ENCODE data around the gene ASXL2.
"Not testable (repeated sequence)": the region's sequence is repeated elsewhere in the genome, so short reads cannot be mapped to it uniquely, and the experiment has no call there.

Gene ASXL2

GRCh38 chr2:25833566-25833965, 44.7 kb downstream of the ASXL2 start:
- DNase-seq (ENCODE audit: low read depth in 3 of 3) = no peak

- DNase-seq (ENCODE audit: low read depth in 3 of 3) = no peak
Measured at GRCh38 chr2:25832897-25833296, 45.4 kb downstream of the ASXL2 start.

- no peak for DNase-seq (ENCODE audit: low read depth in 3 of 3)
Measured at GRCh38 chr2:25831746-25832449, 46.4 kb downstream of the ASXL2 start.

- no peak for DNase-seq (ENCODE audit: low read depth in 3 of 3)
Measured at GRCh38 chr2:25829828-25830227, 48.5 kb downstream of the ASXL2 start.

GRCh38 chr2:25829377-25829704, 48.9 kb downstream of the ASXL2 start:
- DNase-seq (ENCODE audit: low read depth in 3 of 3) = no peak

GRCh38 chr2:25828532-25829376, 49.5 kb downstream of the ASXL2 start:
- DNase-seq (ENCODE audit: low read depth in 3 of 3) = not testable (repeated sequence)

GRCh38 chr2:25825238-25825637, 53.0 kb downstream of the ASXL2 start:
- DNase-seq (ENCODE audit: low read depth in 3 of 3) = peak in 2 of 3 donors; percentile 42 to 47

- DNase-seq (ENCODE audit: low read depth in 3 of 3) = no peak
Measured at GRCh38 chr2:25824718-25825117, 53.6 kb downstream of the ASXL2 start.

GRCh38 chr2:25824216-25824615, 54.1 kb downstream of the ASXL2 start:
- DNase-seq (ENCODE audit: low read depth in 3 of 3) = no peak

GRCh38 chr2:25822190-25823117, 55.8 kb downstream of the ASXL2 start:
- DNase-seq (ENCODE audit: low read depth in 3 of 3) = peak; percentile 40 to 63 (median 50)

- no peak for DNase-seq (ENCODE audit: low read depth in 3 of 3)
Measured at GRCh38 chr2:25821225-25822056, 56.8 kb downstream of the ASXL2 start.

- no peak for DNase-seq (ENCODE audit: low read depth in 3 of 3)
Measured at GRCh38 chr2:25819597-25820039, 58.7 kb downstream of the ASXL2 start.

- DNase-seq (ENCODE audit: low read depth in 3 of 3) = no peak
Measured at GRCh38 chr2:25817630-25818029, 60.7 kb downstream of the ASXL2 start.

- DNase-seq (ENCODE audit: low read depth in 3 of 3) = no peak
Measured at GRCh38 chr2:25817006-25817405, 61.3 kb downstream of the ASXL2 start.

GRCh38 chr2:25816249-25816648, 62.0 kb downstream of the ASXL2 start:
- no peak for DNase-seq (ENCODE audit: low read depth in 3 of 3)

GRCh38 chr2:25814681-25815080, 63.6 kb downstream of the ASXL2 start:
- DNase-seq (ENCODE audit: low read depth in 3 of 3) = no peak

- DNase-seq (ENCODE audit: low read depth in 3 of 3) = no peak
Measured at GRCh38 chr2:25810428-25810827, 67.9 kb downstream of the ASXL2 start.

GRCh38 chr2:25809646-25810045, 68.6 kb downstream of the ASXL2 start:
- DNase-seq (ENCODE audit: low read depth in 3 of 3) = no peak

- no peak for DNase-seq (ENCODE audit: low read depth in 3 of 3)
Measured at GRCh38 chr2:25808006-25808383, 70.3 kb downstream of the ASXL2 start.

- DNase-seq (ENCODE audit: low read depth in 3 of 3) = no peak
Measured at GRCh38 chr2:25806941-25807340, 71.3 kb downstream of the ASXL2 start.

- DNase-seq (ENCODE audit: low read depth in 3 of 3) = no peak
Measured at GRCh38 chr2:25805987-25806386, 72.3 kb downstream of the ASXL2 start.
